HG03025 (cell line): Measurements from ENCODE around the gene CTSV.
A peak's percentile ranks its signal among the peaks of the same experiment; 100 is the strongest.
"Not testable (repeated sequence)": the region's sequence is repeated elsewhere in the genome, so short reads cannot be mapped to it uniquely, and the experiment has no call there.

ENCODE experiments used
- ATAC-seq: cut with Tn5 transposase; IDR thresholded peaks from one replicate; pipeline ENCODE4 v1.9.1; 2021; ENCODE audit warnings: mild to moderate bottlenecking, moderate library complexity; ENCODE audit not compliant: unreplicated experiment, low FRiP score

Gene CTSV

GRCh38 chr9:97045300-97045699 lies 6.4 kb upstream of the CTSV start:
- no peak for ATAC-seq

GRCh38 chr9:97041898-97042297 lies 3.0 kb upstream of the CTSV start:
- no peak for ATAC-seq

DNA sequence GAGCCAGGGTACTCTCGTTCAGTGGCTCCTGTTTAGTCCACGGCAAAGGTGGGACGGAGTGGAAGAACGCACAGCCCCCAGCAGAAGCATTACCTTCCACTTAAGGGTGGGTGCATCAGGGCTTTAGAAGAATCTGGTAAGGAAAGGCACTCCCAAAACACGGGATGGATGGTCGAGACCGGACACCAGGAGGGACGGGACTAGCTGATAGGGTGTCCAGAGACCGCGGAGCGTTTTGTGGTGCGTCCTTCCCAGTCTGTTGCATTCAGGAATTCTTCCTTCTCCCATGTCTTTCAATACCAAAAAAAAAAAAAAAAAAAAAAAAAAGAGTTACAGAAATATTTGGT lies 545 bp upstream of the CTSV start:
- ATAC-seq, result no peak

GRCh38 chr9:97023505-97023904 lies 15.4 kb downstream of the CTSV start:
- not testable (repeated sequence) for ATAC-seq

DNA sequence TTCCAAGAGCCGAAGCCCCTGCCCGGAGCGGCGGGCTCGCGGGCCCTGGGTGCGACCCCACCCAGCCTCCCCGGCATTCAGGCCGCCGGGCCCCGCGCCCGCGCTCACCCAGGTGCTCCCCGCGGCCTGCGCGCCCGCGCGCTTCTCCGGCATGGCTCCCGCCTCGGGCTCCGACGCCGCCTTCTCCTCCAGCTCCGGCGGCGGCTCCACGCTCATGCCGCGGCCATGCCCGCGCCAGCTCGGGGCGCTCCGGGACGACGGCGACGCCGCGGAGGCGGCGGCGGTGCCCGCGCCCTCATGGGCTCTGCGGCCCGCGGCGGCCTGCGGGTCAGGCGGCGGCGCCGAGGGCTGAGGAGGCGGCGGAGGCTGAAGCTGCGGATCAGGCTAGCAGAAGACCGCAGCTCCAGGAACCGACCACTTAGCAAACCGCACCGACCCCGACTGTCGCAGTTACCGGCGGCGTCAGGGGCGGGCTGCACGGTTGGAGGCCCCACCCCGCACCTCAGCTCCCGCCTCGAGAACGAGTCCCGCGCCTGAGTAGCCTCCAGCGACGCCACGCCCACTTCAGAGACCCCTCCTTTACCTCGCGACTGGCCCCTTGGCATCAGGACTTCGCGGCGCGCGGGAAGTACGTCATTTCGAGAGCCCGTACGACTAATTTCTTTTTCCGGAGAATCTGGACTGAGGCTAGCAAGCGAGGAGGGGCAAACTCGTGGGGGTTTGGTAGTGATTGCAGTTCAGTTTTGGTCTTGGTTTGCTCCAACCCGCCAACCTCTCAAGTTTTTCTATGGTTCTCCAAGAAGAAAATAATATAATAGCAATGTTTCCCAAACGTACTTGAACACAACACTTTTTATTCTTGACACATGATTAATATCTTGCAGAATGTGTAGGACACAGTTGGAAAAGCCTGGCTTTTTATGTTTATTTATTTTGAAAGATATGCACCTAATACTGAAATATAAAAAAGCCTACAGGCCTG lies 25.5 kb downstream of the CTSV start:
- ATAC-seq, result peak; percentile 78

DNA sequence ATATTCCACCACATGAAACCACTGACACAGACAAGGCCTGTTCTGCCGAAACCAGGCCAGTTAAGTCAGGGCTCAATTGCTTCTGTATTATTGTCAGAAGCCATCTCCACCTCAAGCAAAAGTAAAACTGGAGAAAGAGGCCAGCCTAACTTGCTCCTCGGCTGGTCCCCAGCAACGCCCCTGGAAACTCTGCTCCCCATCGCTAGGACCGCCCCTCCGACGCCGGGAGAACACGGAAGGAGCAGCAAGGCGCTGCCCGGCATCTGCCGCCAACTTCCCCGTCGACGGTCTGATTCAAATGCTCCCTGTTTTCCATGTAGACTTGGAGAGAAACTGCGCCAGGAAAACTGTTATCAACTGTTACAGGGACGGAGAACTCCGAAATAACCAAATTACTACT lies 26.3 kb downstream of the CTSV start:
- peak; percentile 61 for ATAC-seq

DNA sequence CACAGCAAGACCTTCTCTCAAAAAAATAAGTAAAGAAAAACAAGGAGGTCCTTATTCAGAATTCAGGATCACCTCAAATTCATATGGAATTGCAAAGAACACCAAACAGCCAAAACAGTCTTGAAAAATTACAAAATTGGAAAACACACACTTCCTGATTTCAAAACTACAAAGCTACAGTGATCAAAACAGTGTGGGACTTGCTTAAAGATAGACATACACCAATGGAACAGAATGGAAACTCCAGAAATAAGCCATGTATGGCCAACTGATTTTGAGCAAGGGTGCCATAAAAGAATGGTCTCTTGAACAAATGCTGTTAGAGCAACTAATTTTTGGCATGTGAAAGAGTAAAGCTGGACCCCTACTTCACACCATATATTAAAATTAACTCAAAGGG lies 36.7 kb downstream of the CTSV start:
- ATAC-seq, result not testable (repeated sequence)

GRCh38 chr9:97001338-97001737 lies 37.6 kb downstream of the CTSV start:
- not testable (repeated sequence) for ATAC-seq

DNA sequence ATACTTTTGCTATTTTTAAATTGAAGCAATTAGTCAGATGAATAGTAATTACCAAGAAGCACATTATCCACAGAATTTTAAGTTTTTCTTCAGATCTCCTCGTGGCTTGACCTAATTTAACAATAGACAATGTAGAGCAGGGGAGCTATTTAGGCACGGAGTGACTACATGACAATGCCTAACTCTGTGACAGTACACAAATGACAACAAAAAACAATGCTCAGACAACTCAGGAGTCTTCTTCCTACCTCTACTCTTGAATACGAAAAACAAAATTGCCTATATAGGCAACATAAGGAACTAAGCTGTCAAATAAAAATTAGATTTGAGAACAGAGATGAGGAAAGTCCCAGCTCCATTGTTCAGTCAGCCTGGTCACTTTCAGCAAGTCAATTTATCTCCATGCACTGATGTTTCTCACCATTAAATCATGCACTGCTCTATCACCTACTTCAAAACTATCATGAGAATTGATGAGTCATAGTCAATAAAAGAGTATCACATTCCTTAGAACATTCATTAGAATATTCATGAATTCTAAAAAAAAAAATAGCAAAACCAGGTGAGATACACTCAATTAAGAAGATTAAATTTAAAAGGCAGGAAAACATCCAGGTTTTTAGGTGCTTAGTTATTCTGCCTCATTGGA lies 38.7 kb downstream of the CTSV start:
- not testable (repeated sequence) for ATAC-seq

GRCh38 chr9:96999733-97000132 lies 39.2 kb downstream of the CTSV start:
- not testable (repeated sequence) for ATAC-seq

DNA sequence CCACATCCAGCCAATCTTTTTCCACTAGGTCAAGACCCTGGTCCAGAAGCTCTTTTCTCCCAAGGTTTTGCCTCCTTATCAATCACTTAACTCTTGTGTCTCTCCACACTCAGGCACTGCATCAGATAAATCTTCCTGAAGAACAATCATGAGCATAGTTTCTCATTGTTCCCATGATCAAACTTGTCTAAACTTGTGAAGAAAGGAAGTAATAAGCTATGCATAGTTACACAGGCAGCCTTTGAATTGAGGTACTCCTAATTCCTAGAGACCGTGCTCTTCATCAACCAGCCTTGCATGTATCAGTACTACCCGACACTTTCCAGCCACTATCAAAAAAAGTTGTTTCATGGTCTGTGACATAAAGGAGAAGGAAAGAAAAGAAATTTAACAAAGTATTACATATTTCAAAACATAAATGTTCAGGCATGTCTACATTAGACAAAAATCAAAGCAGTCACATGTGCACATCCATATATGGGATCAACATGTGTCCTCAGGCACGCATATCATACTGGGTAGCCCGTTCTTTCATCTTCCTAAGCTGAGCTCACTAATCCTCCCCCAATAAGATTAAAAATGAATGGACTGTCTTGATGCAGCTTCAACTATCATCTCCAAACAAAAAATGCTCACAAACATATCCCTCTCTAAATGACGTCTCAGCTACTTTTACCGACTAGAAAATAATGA lies 41.8 kb downstream of the CTSV start:
- ATAC-seq, result not testable (repeated sequence)

- not testable (repeated sequence) for ATAC-seq
These were observed 44.4 kb downstream of the CTSV start for GRCh38 chr9:96994531-96995016.

- not testable (repeated sequence) for ATAC-seq
These were observed 46.6 kb downstream of the CTSV start for GRCh38 chr9:96992303-96992702.

GRCh38 chr9:96989747-96990318 lies 49.1 kb downstream of the CTSV start:
- ATAC-seq, result not testable (repeated sequence)

- not testable (repeated sequence) for ATAC-seq
These were observed 54.1 kb downstream of the CTSV start for GRCh38 chr9:96984887-96985286.

- ATAC-seq, result not testable (repeated sequence)
These were observed 54.8 kb downstream of the CTSV start for GRCh38 chr9:96984139-96984538.

- ATAC-seq, result not testable (repeated sequence)
These were observed 55.3 kb downstream of the CTSV start for GRCh38 chr9:96983496-96984122.
